OCI-LY7 (cell line): Measurements from ENCODE around the gene ZNF132. TPM values are rescaled to one million over a fixed set of nuclear protein-coding genes. Genes with fewer than 3 reads are reported as not detected.
A peak's percentile ranks its signal among the peaks of the same experiment; 100 is the strongest.

Experiments
- BruUV-seq: library from RNA; stranded (reverse); fragments of 400-500 nt; replicated peaks from 2 replicates; lab custom pipeline; 2021; lab: Mats Ljungman, UMichigan
- CTCF ChIA-PET: fragments of 300-600 bp; sonication (Branson Sonifier 250); formaldehyde crosslinking; loops from one replicate; lab custom pipeline; 2022; ENCODE audit warnings: antibody characterized with exemption; ENCODE audit not compliant: unreplicated experiment; lab: Charles Lee
- POLR2A ChIA-PET: fragments of 300-600 bp; sonication (Branson Sonifier 250); formaldehyde crosslinking; loops from one replicate; lab custom pipeline; 2022; ENCODE audit warnings: antibody characterized with exemption; lab: Charles Lee
- DNase-seq: peaks from one replicate; pipeline ENCODE4 v3.0.0-alpha.2; 2015; ENCODE audit warnings: low spot score
- H2AFZ ChIP-seq: fragments of 200-600 bp; sonication (generic), shearing (Covaris generic); 2 replicates; pipeline ENCODE4 v1.6.1; 2014; ENCODE audit warnings: mild to moderate bottlenecking, antibody characterized with exemption, low read length, moderate library complexity
- H3K27ac ChIP-seq: fragments of 200-600 bp; sonication (generic); 2 replicates; pipeline ENCODE4 v1.5.1; 2014; ENCODE audit warnings: mixed run types, low read depth, mild to moderate bottlenecking, moderate library complexity, low read length, inconsistent platforms; ENCODE audit not compliant: poor library complexity, severe bottlenecking
- H3K36me3 ChIP-seq: fragments of 200-600 bp; sonication (generic); 2 replicates; pipeline ENCODE4 v1.6.1; 2014; ENCODE audit warnings: mild to moderate bottlenecking, antibody characterized with exemption, low read length, moderate library complexity, mixed read lengths; ENCODE audit not compliant: insufficient read depth
- H3K4me1 ChIP-seq: fragments of 200-600 bp; sonication (generic); 2 replicates; pipeline ENCODE4 v1.5.1; 2014; ENCODE audit warnings: mild to moderate bottlenecking, low read length; ENCODE audit not compliant: insufficient read depth, poor library complexity, severe bottlenecking
- H3K4me2 ChIP-seq: fragments of 200-600 bp; sonication (generic); 2 replicates; pipeline ENCODE4 v1.6.1; 2014; ENCODE audit warnings: mild to moderate bottlenecking, low read length
- H3K4me3 ChIP-seq: fragments of 200-600 bp; sonication (generic); 2 replicates; pipeline ENCODE4 v1.5.1; 2014; ENCODE audit warnings: mild to moderate bottlenecking, low read depth, low read length; ENCODE audit not compliant: poor library complexity, severe bottlenecking
- H3K79me2 ChIP-seq: fragments of 200-600 bp; sonication (generic); 2 replicates; pipeline ENCODE4 v1.6.1; 2016; ENCODE audit warnings: low read depth, mild to moderate bottlenecking, low read length, moderate library complexity, mixed read lengths; ENCODE audit not compliant: insufficient read depth
- H3K9me2 ChIP-seq: fragments of 200-600 bp; sonication (generic); 2 replicates; pipeline ENCODE4 v1.6.1; 2016; ENCODE audit warnings: mild to moderate bottlenecking, low read length, mixed read lengths; ENCODE audit not compliant: insufficient read depth
- H3K9me3 ChIP-seq: fragments of 200-600 bp; sonication (generic); 2 replicates; pipeline ENCODE4 v1.6.1; 2014; ENCODE audit warnings: mild to moderate bottlenecking, mixed run types, low read length, mixed read lengths
- H4K20me1 ChIP-seq: fragments of 200-600 bp; sonication (generic); 2 replicates; pipeline ENCODE4 v1.6.1; 2014; ENCODE audit warnings: mild to moderate bottlenecking, antibody characterized with exemption, low read length, moderate library complexity, mixed read lengths; ENCODE audit not compliant: insufficient read depth
- CTCF ChIP-seq: fragments of 200-600 bp; sonication (generic); conservative IDR thresholded peaks from 2 replicates; pipeline ENCODE4 v1.5.1; 2014; ENCODE audit warnings: mild to moderate bottlenecking, antibody characterized with exemption, low read length, moderate library complexity, mixed read lengths
- EZH2phosphoT487 ChIP-seq: fragments of 200-600 bp; sonication (generic); IDR thresholded peaks from 2 replicates; pipeline ENCODE4 v1.6.1; 2018; ENCODE audit warnings: low read depth, borderline replicate concordance, mild to moderate bottlenecking, mixed run types, antibody characterized with exemption, low read length, moderate library complexity, mixed read lengths
- intact Hi-C: fragments of 100-400 bp; cut with micrococcal nuclease; formaldehyde crosslinking; loops from one replicate; pipeline ENCODE4 v1.10.0; 2022; ENCODE audit not compliant: unreplicated experiment
- total RNA-seq, 2 experiments: library from RNA; depleted of rRNA in 1 of 2; stranded (reverse); fragments of >200 nt in 1 of 2; shearing (Covaris generic) in 1 of 2; gene quantifications; 2 replicates each; pipeline ENCODE4 v1.2.3, GENCODE V29; 2014 to 2022

Gene ZNF132
- total RNA-seq, 2 experiments from 2014 or later = not detected

- no peak for DNase-seq
- H3K79me2 ChIP-seq = no peaks in the 10 kb centered on the region
These were observed 37.2 kb upstream of the ZNF132 start for GRCh38 chr19:58477130-58477529.

GRCh38 chr19:58476498-58477015, 36.6 kb upstream of the ZNF132 start:
- no TSS peak for BruUV-seq

More at GRCh38 chr19:58477130-58477529, 37.2 kb upstream of the ZNF132 start:
- no peak for TF ChIP-seq EZH2phosphoT487
- H3K9me3 ChIP-seq = no peaks in the 10 kb centered on the region
- ChIA-PET CTCF (no interaction called here), POLR2A (no interaction called here)
- peaks cover 20% of the 10 kb centered on the region for H3K4me1 ChIP-seq
- no TSS peak for BruUV-seq
- intact Hi-C loops = loop anchor here (5.0 kb wide), 1 partner anchor 130 kb away; no protein-coding TSS in a partner anchor
- no peak overlapping the region for H2AFZ ChIP-seq
- peak overlapping the region; percentile 92 for H3K4me2 ChIP-seq
- H3K4me3 ChIP-seq = peak overlapping the region; percentile 75
- H4K20me1 ChIP-seq = no peaks in the 10 kb centered on the region
- H3K9me2 ChIP-seq = no peaks in the 10 kb centered on the region
- peaks cover 16% of the 10 kb centered on the region for H3K36me3 ChIP-seq
- peak overlapping the region; percentile 77 for H3K27ac ChIP-seq

More at GRCh38 chr19:58476498-58477015, 36.6 kb upstream of the ZNF132 start:
- Histone ChIP-seq H3K27ac (peak overlapping the region; percentile 77), H3K79me2 (no peaks in the 10 kb centered on the region), H3K9me2 (no peaks in the 10 kb centered on the region), H2AFZ (peak overlapping the region; percentile 48; the same call in 1 of the 2 replicates), H3K36me3 (peaks cover 19% of the 10 kb centered on the region), H3K4me1 (peaks cover 20% of the 10 kb centered on the region), H4K20me1 (no peaks in the 10 kb centered on the region), H3K4me2 (peak overlapping the region; percentile 92), H3K4me3 (peak overlapping the region; percentile 75), H3K9me3 (no peaks in the 10 kb centered on the region)
- CTCF ChIA-PET = no interaction called here
- no peak for TF ChIP-seq CTCF
- TF ChIP-seq EZH2phosphoT487 = no peak
- no peak for DNase-seq
- intact Hi-C loops = loop anchor here (5.0 kb wide), 1 partner anchor 129 kb away; no protein-coding TSS in a partner anchor
- POLR2A ChIA-PET = no interaction called here
